RWPE2 (cell line): ENCODE results near the gene TSPAN32.

Experiments
- ATAC-seq: fragments of 200-7000 bp; cut with Tn5 transposase; 3 replicates; pipeline ENCODE4 v1.9.1; 2021; ENCODE audit warnings: low read depth
- DNase-seq: peaks from one replicate; pipeline ENCODE4 v3.0.0-alpha.2; 2020; ENCODE audit warnings: low spot score
- H3K27ac ChIP-seq: fragments of 450-650 bp; 2 replicates; pipeline ENCODE4 v1.5.1; 2017; ENCODE audit warnings: mild to moderate bottlenecking; ENCODE audit not compliant: poor library complexity, severe bottlenecking
- H3K27me3 ChIP-seq: fragments of 250-450 bp; sonication (Bioruptor Pico); 2 replicates; pipeline ENCODE4 v1.5.1; 2021; ENCODE audit warnings: mild to moderate bottlenecking, moderate library complexity; ENCODE audit not compliant: insufficient read depth, poor library complexity, severe bottlenecking
- H3K36me3 ChIP-seq: fragments of 250-450 bp; sonication (Bioruptor Pico); 2 replicates; pipeline ENCODE4 v1.5.1; 2020; ENCODE audit warnings: low read depth, mild to moderate bottlenecking, moderate library complexity
- H3K4me1 ChIP-seq: fragments of 250-450 bp; sonication (Bioruptor Pico); 2 replicates; pipeline ENCODE4 v1.5.1; 2021; ENCODE audit warnings: mild to moderate bottlenecking, moderate library complexity; ENCODE audit not compliant: insufficient read depth, poor library complexity, severe bottlenecking
- H3K4me3 ChIP-seq: fragments of 250-450 bp; sonication (Bioruptor Pico); 2 replicates; pipeline ENCODE4 v1.5.1; 2021; ENCODE audit warnings: mild to moderate bottlenecking, moderate library complexity; ENCODE audit not compliant: severe bottlenecking
- H3K9me3 ChIP-seq: fragments of 250-450 bp; sonication (Bioruptor Pico); 2 replicates; pipeline ENCODE4 v1.5.1; 2021; ENCODE audit warnings: mild to moderate bottlenecking, moderate library complexity; ENCODE audit not compliant: severe bottlenecking
- CTCF ChIP-seq: fragments of 450-650 bp; IDR thresholded peaks from one replicate; pipeline ENCODE4 v1.5.1; 2017; ENCODE audit warnings: mild to moderate bottlenecking, moderate library complexity; ENCODE audit not compliant: poor library complexity, severe bottlenecking

The TSPAN32 gene

GRCh38 chr11:2315395-2316168 is 13.8 kb downstream of the TSPAN32 start:
- H3K27me3 ChIP-seq, result no peaks in the 10 kb centered on the region
- TF ChIP-seq CTCF, result no peak
- H3K4me3 ChIP-seq, result no peak overlapping the region
- no peaks in the 10 kb centered on the region for H3K9me3 ChIP-seq
- H3K4me1 ChIP-seq, result no peaks in the 10 kb centered on the region
- no peak overlapping the region for H3K27ac ChIP-seq
- no peak for ATAC-seq
- no peaks in the 10 kb centered on the region for H3K36me3 ChIP-seq
- peak; percentile 52 for DNase-seq

- Histone ChIP-seq H3K4me3 (no peak overlapping the region), H3K27ac (no peak overlapping the region), H3K27me3 (no peaks in the 10 kb centered on the region), H3K36me3 (no peaks in the 10 kb centered on the region), H3K9me3 (no peaks in the 10 kb centered on the region), H3K4me1 (no peaks in the 10 kb centered on the region)
- DNase-seq (peak; percentile 30), ATAC-seq (no peak)
- no peak for TF ChIP-seq CTCF
Observed at GRCh38 chr11:2316169-2316962, 14.6 kb downstream of the TSPAN32 start.

- Histone ChIP-seq H3K27me3 (no peaks in the 10 kb centered on the region), H3K27ac (no peak overlapping the region)
- no peak for ATAC-seq
Observed at GRCh38 chr11:2316963-2317244, 15.1 kb downstream of the TSPAN32 start.

GRCh38 chr11:2317354-2318050 is 15.7 kb downstream of the TSPAN32 start:
- no peak overlapping the region for H3K4me3 ChIP-seq
- no peak for ATAC-seq
- H3K4me1 ChIP-seq, result no peaks in the 10 kb centered on the region
- no peak overlapping the region for H3K27ac ChIP-seq
- no peaks in the 10 kb centered on the region for H3K9me3 ChIP-seq
- no peaks in the 10 kb centered on the region for H3K36me3 ChIP-seq
- DNase-seq, result no peak
- no peak for TF ChIP-seq CTCF
- H3K27me3 ChIP-seq, result no peaks in the 10 kb centered on the region

More at GRCh38 chr11:2316963-2317244, 15.1 kb downstream of the TSPAN32 start:
- Histone ChIP-seq H3K4me3 (no peak overlapping the region), H3K36me3 (no peaks in the 10 kb centered on the region), H3K4me1 (no peaks in the 10 kb centered on the region), H3K9me3 (no peaks in the 10 kb centered on the region)
- no peak for DNase-seq
- no peak for TF ChIP-seq CTCF
